Caco-2 (cell line): ENCODE results near the gene FBXL7. TPM values are rescaled to one million over a fixed set of nuclear protein-coding genes. Genes with fewer than 3 reads are reported as not detected.

ENCODE experiments used
- BruUV-seq: library from RNA; stranded (reverse); fragments of 400-500 nt; replicated peaks from 2 replicates; lab custom pipeline; 2021; lab: Mats Ljungman, UMichigan
- CTCF ChIA-PET: fragments of 300-600 bp; sonication (Branson Sonifier 250); formaldehyde crosslinking; loops from one replicate; lab custom pipeline; 2022; ENCODE audit warnings: antibody characterized with exemption; lab: Charles Lee
- POLR2A ChIA-PET: fragments of 300-600 bp; sonication (Branson Sonifier 250); formaldehyde crosslinking; loops from one replicate; lab custom pipeline; 2022; ENCODE audit warnings: antibody characterized with exemption; lab: Charles Lee
- DNase-seq, 2 experiments: peaks; one replicate each; pipeline versions ENCODE4 v3.0.0 to v3.0.0-alpha.2; 2020 to 2022
- H3K27me3 ChIP-seq: replicated peaks from 2 replicates; pipeline ENCODE4 v1.6.0; 2011; ENCODE audit warnings: low read length; ENCODE audit not compliant: control insufficient read depth, insufficient read depth
- H3K36me3 ChIP-seq: 2 replicates; pipeline ENCODE4 v1.5.1; 2011; ENCODE audit warnings: low read length; ENCODE audit not compliant: control insufficient read depth, insufficient read depth
- H3K4me1 ChIP-seq: fragments of 250-450 bp; sonication (Bioruptor Pico); 2 replicates; pipeline ENCODE4 v1.5.1; 2020; ENCODE audit warnings: mild to moderate bottlenecking
- H3K4me3 ChIP-seq: 2 replicates; pipeline ENCODE4 v1.5.1; 2011; ENCODE audit warnings: low read depth, mild to moderate bottlenecking, control low read depth, low read length
- H3K9me3 ChIP-seq: fragments of 250-450 bp; sonication (Bioruptor Pico); 2 replicates; pipeline ENCODE4 v1.5.1; 2020; ENCODE audit warnings: mild to moderate bottlenecking, moderate library complexity
- H3K27ac Mint-ChIP-seq: one replicate; pipeline ENCODE4 v1.8.0; 2022; ENCODE audit warnings: mixed read lengths; ENCODE audit not compliant: unreplicated experiment
- H3K27me3 Mint-ChIP-seq: one replicate; pipeline ENCODE4 v1.8.0; 2022; ENCODE audit warnings: mixed read lengths; ENCODE audit not compliant: insufficient read depth, unreplicated experiment
- H3K36me3 Mint-ChIP-seq: one replicate; pipeline ENCODE4 v1.8.0; 2022; ENCODE audit warnings: mild to moderate bottlenecking, mixed read lengths; ENCODE audit not compliant: insufficient read depth, unreplicated experiment
- H3K4me1 Mint-ChIP-seq: one replicate; pipeline ENCODE4 v1.8.0; 2022; ENCODE audit warnings: low read depth, mixed read lengths; ENCODE audit not compliant: unreplicated experiment
- H3K4me3 Mint-ChIP-seq: one replicate; pipeline ENCODE4 v1.8.0; 2022; ENCODE audit warnings: mild to moderate bottlenecking, moderate library complexity, mixed read lengths; ENCODE audit not compliant: unreplicated experiment
- H3K9me3 Mint-ChIP-seq: one replicate; pipeline ENCODE4 v1.8.0; 2022; ENCODE audit warnings: mixed read lengths; ENCODE audit not compliant: unreplicated experiment
- intact Hi-C: fragments of 100-400 bp; cut with micrococcal nuclease; formaldehyde crosslinking; loops from one replicate; pipeline ENCODE4 v1.10.0; 2022; ENCODE audit not compliant: unreplicated experiment
- total RNA-seq: library from RNA; stranded (reverse); gene quantifications from 2 replicates; pipeline ENCODE4 v1.2.3, GENCODE V29; 2022
- TF ChIP-seq, protein P1 (sequence below), 2 experiments: fragments of 200-600 bp in 1 of 2; IDR thresholded peaks; 1 replicate in 1 of 2; 2 replicates in 1 of 2; pipeline versions ENCODE4 v1.5.1 to v1.8.0; 2011 to 2022; ENCODE audit warnings: antibody characterized with exemption in 1 of 2, control low read depth in 1 of 2, inconsistent platforms in 1 of 2, low read depth in 1 of 2, low read length in 1 of 2, mild to moderate bottlenecking in 1 of 2, moderate library complexity in 1 of 2; ENCODE audit not compliant: insufficient read depth in 1 of 2, severe bottlenecking in 1 of 2, unreplicated experiment in 1 of 2

FBXL7 gene
- total RNA-seq, 1 experiment from 2014 or later: not detected

DNA sequence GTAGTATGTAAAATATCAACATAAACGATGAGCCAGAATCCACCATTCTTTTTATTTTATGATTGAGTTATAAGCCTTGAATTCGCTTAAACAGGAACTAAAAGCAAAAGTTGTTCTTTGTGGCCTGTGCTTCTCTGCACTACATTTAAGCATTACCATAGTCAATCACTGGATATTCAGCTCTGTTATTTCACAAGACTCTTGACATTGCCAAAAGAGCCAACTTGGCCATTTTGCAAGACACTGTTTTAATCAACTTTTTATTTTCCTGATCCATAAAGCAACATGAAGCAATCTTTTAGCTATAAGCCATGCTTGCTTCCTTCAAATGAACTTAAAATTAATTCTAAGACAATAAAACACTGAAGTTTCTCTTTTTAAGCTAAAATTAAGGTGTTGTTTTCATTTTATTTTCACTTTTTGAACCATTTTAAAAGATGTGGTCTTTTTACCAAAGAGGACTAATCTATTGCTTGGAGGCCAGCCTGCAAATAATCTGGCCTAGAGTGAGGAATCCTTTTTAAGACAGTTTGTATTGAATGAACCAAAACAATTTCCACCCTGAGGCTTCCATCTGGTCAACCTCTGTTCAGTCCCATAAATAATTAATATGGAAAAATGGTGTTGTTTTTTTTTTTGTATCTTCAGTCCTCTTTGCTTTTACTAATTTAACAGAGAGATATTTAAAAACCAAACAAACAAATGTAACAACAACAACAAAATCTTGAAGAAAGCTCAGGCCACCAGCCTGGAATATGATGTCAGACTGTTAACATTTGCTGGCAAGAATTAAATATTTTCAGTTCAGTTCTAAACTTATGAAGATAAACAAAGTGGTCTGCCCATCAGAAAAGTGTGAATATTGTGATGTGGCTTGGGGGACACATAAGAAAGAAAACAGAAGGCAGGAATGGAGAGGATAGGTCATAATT lies 405.2 kb downstream of the FBXL7 start:
- TF ChIP-seq, protein P1, sequence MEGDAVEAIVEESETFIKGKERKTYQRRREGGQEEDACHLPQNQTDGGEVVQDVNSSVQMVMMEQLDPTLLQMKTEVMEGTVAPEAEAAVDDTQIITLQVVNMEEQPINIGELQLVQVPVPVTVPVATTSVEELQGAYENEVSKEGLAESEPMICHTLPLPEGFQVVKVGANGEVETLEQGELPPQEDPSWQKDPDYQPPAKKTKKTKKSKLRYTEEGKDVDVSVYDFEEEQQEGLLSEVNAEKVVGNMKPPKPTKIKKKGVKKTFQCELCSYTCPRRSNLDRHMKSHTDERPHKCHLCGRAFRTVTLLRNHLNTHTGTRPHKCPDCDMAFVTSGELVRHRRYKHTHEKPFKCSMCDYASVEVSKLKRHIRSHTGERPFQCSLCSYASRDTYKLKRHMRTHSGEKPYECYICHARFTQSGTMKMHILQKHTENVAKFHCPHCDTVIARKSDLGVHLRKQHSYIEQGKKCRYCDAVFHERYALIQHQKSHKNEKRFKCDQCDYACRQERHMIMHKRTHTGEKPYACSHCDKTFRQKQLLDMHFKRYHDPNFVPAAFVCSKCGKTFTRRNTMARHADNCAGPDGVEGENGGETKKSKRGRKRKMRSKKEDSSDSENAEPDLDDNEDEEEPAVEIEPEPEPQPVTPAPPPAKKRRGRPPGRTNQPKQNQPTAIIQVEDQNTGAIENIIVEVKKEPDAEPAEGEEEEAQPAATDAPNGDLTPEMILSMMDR (IDR thresholded peaks at IDR 0.05; ENCODE audit: insufficient read depth in 1 of 2, low read depth in 1 of 2, low read length in 1 of 2, severe bottlenecking in 1 of 2, unreplicated experiment in 1 of 2): no peak
- CTCF ChIA-PET: no interaction called here
- BruUV-seq: no TSS peak
- H3K4me1 ChIP-seq: no peaks in the 10 kb centered on the region
- H3K9me3 ChIP-seq: no peaks in the 10 kb centered on the region
- H3K36me3 Mint-ChIP-seq: no peaks in the 10 kb centered on the region
- no peaks in the 10 kb centered on the region for H3K9me3 Mint-ChIP-seq
- DNase-seq: no peak
- no peak overlapping the region for H3K4me3 ChIP-seq
- H3K27ac Mint-ChIP-seq: no peak overlapping the region
- H3K4me1 Mint-ChIP-seq: no peaks in the 10 kb centered on the region
- H3K4me3 Mint-ChIP-seq: no peak overlapping the region
- no peaks in the 10 kb centered on the region for H3K27me3 ChIP-seq
- intact Hi-C loops: no loop called here
- H3K27me3 Mint-ChIP-seq: peaks cover 4% of the 10 kb centered on the region
- H3K36me3 ChIP-seq: no peaks in the 10 kb centered on the region
- POLR2A ChIA-PET: no interaction called here

DNA sequence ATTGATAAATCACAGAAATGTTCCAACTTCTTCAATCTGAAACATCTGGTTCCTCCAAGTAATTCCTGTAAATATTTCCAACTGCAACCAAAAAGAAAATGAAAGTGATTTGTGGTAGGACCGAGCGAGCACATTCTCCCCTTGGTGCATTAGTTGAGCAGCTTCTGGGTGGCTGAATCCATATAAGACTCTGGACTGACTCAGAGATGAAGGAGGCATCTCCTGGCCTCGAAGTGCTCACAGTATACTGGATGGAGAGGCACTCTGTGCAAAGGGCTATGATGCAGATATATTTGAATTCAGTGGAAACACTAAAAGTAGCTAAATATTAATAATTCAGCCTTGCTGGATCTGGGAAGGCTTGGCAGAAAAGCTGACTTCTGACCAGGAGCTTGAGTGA lies 414.7 kb downstream of the FBXL7 start:
- no peaks in the 10 kb centered on the region for H3K36me3 ChIP-seq
- POLR2A ChIA-PET: no interaction called here
- H3K4me1 ChIP-seq: no peaks in the 10 kb centered on the region
- TF ChIP-seq, protein P1 (IDR thresholded peaks at IDR 0.05; ENCODE audit: insufficient read depth in 1 of 2, low read depth in 1 of 2, low read length in 1 of 2, severe bottlenecking in 1 of 2, unreplicated experiment in 1 of 2): no peak
- Mint-ChIP-seq H3K4me3 (no peak overlapping the region), H3K9me3 (no peaks in the 10 kb centered on the region), H3K4me1 (no peaks in the 10 kb centered on the region), H3K36me3 (no peaks in the 10 kb centered on the region), H3K27ac (no peak overlapping the region), H3K27me3 (peaks cover 16% of the 10 kb centered on the region)
- no peaks in the 10 kb centered on the region for H3K9me3 ChIP-seq
- intact Hi-C loops: no loop called here
- no peak for DNase-seq
- no peak overlapping the region for H3K4me3 ChIP-seq
- BruUV-seq: no TSS peak
- H3K27me3 ChIP-seq: no peaks in the 10 kb centered on the region
- CTCF ChIA-PET: no interaction called here

DNA sequence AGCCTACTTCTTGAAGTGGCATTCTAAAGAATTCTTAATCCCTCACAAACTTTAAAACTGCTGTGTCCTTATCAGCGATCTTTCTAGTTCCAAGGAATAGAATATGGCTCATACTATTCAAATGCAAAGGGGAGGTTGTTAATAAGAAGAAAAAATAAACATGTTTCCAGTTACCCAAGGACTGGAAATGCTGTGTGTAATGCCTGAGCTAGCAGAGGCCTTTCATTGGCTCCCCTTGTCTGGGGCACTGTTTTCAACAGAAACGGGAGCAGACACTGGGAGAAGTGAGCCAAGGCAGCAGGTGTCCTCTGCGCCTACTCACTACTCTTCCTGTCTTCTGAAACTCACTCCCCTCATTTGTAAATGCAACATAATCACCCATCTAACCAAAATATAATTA lies 426.6 kb downstream of the FBXL7 start:
- intact Hi-C loops: no loop called here
- no TSS peak for BruUV-seq
- CTCF ChIA-PET: no interaction called here

More for the DNA sequence above, 426.6 kb downstream of the FBXL7 start:
- Histone ChIP-seq H3K27me3 (no peaks in the 10 kb centered on the region), H3K9me3 (no peaks in the 10 kb centered on the region), H3K36me3 (no peaks in the 10 kb centered on the region), H3K4me3 (no peak overlapping the region), H3K4me1 (no peaks in the 10 kb centered on the region)
- Mint-ChIP-seq H3K27ac (no peak overlapping the region), H3K4me1 (no peaks in the 10 kb centered on the region), H3K27me3 (peaks cover 4% of the 10 kb centered on the region), H3K36me3 (no peaks in the 10 kb centered on the region), H3K9me3 (no peaks in the 10 kb centered on the region), H3K4me3 (no peak overlapping the region)
- no peak for DNase-seq
- POLR2A ChIA-PET: no interaction called here
- TF ChIP-seq, protein P1 (IDR thresholded peaks at IDR 0.05; ENCODE audit: insufficient read depth in 1 of 2, low read depth in 1 of 2, low read length in 1 of 2, severe bottlenecking in 1 of 2, unreplicated experiment in 1 of 2): no peak
